ENCODE measurements around the gene CBLB.

DNA sequence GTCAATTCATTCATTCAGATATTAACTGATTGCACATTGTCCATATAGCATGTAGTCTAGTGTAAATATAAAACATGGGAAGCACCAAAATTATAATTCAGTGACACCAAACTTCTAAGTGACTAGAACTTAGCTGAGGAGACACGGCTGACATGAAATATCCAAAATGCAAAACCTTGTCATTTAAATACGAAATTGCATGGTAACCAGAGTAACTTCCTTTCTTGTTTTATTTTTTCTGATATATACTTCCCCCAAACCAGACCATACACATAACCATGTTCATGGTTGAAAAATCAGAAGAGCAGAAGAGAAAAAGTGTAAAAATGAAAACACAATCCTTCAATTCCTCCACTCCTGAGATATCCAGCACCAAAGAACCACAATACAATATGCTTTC, 38.0 kb downstream of the CBLB start:
- no peak for TF ChIP-seq ZNF530 (tag by site-specific recombination; IDR thresholded peaks at IDR 0.05; ENCODE audit: low read depth)
- TF ChIP-seq GLI4 (tag by site-specific recombination; IDR thresholded peaks at IDR 0.05) = no peak
- TF ChIP-seq ZNF548 (tag by site-specific recombination; IDR thresholded peaks at IDR 0.05) = no peak
- TF ChIP-seq, protein P1, sequence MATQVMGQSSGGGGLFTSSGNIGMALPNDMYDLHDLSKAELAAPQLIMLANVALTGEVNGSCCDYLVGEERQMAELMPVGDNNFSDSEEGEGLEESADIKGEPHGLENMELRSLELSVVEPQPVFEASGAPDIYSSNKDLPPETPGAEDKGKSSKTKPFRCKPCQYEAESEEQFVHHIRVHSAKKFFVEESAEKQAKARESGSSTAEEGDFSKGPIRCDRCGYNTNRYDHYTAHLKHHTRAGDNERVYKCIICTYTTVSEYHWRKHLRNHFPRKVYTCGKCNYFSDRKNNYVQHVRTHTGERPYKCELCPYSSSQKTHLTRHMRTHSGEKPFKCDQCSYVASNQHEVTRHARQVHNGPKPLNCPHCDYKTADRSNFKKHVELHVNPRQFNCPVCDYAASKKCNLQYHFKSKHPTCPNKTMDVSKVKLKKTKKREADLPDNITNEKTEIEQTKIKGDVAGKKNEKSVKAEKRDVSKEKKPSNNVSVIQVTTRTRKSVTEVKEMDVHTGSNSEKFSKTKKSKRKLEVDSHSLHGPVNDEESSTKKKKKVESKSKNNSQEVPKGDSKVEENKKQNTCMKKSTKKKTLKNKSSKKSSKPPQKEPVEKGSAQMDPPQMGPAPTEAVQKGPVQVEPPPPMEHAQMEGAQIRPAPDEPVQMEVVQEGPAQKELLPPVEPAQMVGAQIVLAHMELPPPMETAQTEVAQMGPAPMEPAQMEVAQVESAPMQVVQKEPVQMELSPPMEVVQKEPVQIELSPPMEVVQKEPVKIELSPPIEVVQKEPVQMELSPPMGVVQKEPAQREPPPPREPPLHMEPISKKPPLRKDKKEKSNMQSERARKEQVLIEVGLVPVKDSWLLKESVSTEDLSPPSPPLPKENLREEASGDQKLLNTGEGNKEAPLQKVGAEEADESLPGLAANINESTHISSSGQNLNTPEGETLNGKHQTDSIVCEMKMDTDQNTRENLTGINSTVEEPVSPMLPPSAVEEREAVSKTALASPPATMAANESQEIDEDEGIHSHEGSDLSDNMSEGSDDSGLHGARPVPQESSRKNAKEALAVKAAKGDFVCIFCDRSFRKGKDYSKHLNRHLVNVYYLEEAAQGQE (tag by site-specific recombination; IDR thresholded peaks at IDR 0.05) = no peak
- TF ChIP-seq, protein P2, sequence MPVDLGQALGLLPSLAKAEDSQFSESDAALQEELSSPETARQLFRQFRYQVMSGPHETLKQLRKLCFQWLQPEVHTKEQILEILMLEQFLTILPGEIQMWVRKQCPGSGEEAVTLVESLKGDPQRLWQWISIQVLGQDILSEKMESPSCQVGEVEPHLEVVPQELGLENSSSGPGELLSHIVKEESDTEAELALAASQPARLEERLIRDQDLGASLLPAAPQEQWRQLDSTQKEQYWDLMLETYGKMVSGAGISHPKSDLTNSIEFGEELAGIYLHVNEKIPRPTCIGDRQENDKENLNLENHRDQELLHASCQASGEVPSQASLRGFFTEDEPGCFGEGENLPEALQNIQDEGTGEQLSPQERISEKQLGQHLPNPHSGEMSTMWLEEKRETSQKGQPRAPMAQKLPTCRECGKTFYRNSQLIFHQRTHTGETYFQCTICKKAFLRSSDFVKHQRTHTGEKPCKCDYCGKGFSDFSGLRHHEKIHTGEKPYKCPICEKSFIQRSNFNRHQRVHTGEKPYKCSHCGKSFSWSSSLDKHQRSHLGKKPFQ (tag by site-specific recombination; IDR thresholded peaks at IDR 0.05) = no peak
- no peak for TF ChIP-seq ZNF121 (tag by site-specific recombination; IDR thresholded peaks at IDR 0.05)
- TF ChIP-seq, protein P3, sequence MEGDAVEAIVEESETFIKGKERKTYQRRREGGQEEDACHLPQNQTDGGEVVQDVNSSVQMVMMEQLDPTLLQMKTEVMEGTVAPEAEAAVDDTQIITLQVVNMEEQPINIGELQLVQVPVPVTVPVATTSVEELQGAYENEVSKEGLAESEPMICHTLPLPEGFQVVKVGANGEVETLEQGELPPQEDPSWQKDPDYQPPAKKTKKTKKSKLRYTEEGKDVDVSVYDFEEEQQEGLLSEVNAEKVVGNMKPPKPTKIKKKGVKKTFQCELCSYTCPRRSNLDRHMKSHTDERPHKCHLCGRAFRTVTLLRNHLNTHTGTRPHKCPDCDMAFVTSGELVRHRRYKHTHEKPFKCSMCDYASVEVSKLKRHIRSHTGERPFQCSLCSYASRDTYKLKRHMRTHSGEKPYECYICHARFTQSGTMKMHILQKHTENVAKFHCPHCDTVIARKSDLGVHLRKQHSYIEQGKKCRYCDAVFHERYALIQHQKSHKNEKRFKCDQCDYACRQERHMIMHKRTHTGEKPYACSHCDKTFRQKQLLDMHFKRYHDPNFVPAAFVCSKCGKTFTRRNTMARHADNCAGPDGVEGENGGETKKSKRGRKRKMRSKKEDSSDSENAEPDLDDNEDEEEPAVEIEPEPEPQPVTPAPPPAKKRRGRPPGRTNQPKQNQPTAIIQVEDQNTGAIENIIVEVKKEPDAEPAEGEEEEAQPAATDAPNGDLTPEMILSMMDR (tag by site-specific recombination; IDR thresholded peaks at IDR 0.05) = no peak
- TF ChIP-seq ZSCAN16 (tag by site-specific recombination; IDR thresholded peaks at IDR 0.05) = no peak
- no peak for TF ChIP-seq ZBTB20 (tag by site-specific recombination; IDR thresholded peaks at IDR 0.05)
- no peak for TF ChIP-seq ZFP37 (tag by site-specific recombination; IDR thresholded peaks at IDR 0.05)
- no peak for TF ChIP-seq ZNF521 (tag by site-specific recombination; IDR thresholded peaks at IDR 0.05)

All from HEK293 (cell line).